A549 treated with CORT108297 at 1 μM for 4 hours (cell line): ENCODE data around the gene BRAT1. TPM values are rescaled to one million over a fixed set of nuclear protein-coding genes. Genes with fewer than 3 reads are reported as not detected.

ENCODE experiments used
- total RNA-seq: library from RNA; stranded (reverse); fragments of 200-300 nt; extraction: Qiagen RNA extraction; gene quantifications from 5 replicates; pipeline ENCODE4 v1.2.3, GENCODE V29; 2022

BRAT1 gene
- total RNA-seq: 24.3 to 40.7 TPM (median 39.4 TPM) in 5 replicates

DNA sequence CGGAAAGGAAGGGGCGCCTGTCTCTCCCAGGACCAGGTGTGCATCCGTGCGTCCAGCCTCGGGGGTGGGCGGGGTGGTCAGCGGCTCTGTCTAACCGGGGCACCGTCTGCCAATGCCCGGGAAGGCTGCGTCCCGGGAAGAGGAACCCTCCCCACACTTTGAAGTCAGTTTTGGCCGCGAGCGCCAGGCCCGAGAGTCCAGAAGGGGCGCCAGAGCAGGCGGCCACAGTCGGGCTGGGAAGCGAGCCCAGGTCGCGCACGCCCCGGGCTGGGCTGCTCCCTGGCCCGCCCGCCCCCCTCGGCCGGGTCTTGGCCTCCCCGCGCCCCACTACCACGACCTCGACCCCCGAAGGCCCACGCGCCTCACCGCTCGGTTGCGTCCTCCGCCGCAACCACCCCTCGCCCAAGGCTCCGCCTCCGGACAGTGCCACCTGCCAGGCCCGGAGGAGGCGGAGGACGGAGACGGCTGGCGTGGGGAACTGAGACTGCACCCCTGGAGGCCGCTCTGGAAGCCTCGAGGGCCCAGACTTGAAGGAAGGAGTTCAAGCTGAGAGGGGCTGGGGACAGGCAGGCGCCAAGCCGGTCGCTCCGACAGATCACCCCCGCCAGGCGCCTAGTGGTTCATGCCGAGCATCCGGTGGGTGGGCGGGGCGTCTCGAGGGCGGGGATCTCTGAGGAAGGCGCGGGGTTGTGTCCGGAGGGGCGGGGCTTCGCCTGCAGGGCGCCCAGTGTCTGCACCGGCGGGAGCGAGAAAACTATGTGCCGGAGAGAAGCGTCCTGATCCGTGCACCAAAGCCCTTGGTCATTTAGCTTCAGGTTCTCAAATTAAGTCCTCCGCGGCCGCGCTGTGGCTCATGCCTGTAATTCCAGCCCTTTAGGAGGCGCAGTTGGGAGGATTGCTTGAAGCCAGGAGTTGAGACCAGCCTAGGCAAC, at the start of gene BRAT1:
Gene BRAT1, minus strand, starts transcription at position 404 of the 932 bp plus-strand sequence. CDS start 1,093 bp downstream, outside the sequence.

DNA sequence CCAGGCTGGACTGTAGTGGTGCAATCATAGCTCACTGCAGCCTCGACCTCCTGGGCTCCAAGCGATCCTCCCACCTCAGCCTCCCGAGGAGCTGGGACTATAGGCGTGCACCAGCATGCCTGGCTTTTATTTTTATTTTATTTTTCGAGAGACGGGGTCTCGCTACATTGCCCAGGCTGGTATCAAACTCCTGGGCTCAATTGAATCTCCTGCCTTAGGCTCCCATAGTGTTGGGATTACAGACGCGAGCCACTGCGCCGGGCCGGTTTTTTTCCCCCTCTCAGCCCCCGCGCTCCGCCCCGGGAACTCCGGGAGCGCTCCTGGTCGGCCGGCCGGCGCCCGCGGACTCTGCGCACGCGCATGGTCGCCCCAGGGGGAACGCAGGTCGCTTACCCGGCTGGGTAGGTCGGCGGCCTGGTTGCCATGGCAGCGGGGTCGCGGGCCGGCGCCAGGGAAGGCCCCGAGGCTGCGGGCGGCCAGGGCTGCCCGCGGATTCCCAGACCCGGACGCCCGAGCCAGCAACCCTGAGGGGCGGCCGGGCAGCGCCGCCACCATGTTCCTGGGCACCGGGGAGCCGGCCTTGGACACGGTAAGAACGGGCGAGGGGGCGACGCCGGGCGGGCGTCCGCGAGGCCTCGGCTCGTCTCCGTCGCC, 3.4 kb upstream of the BRAT1 start, which contains the start of gene IQCE:
Gene IQCE, plus strand, starts transcription at position 351 of the 654 bp plus-strand sequence. Its CDS starts 203 bp downstream, at position 554.

DNA sequence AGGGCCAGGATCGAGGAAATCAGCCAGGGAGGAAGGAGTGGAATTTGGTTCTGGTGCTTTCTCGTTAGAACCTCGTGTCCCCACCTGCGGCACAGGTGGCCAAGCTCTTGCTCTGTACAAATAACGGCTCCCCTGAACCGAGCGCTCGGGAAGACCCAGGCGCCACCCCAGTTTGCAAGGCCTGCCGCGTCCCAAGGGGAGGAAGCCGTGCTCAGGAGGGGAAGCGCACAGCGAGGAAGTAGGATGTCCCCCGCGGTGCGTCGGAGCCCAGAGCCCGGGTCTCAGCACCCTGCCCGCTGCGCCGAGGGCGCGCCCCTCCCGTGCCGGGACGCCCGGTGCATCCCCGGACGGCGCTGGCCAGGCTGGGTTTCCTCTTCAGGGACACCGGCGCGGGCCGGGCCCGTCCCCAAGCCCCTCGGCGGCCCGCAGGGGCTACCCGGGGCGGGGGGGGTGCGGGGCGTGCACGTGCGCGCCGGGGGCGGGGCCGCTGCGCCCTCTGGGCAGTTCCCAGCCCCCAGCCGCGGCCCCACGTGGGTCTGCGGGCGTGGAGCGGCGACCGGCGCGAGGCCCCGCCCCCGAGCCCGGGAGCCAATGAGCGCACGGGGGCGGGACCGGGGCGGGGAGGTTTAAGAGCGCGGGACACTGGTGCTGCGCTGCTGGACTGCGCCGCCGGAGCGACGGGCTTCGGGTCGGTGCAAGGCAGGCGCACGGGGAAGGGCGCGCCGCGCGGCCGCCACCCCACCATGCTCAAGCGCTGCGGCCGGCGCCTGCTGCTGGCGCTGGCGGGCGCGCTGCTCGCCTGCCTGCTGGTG, 36.0 kb downstream of the BRAT1 start, which contains the start of gene LFNG:
Gene LFNG, plus strand, starts transcription at position 656 of the 812 bp plus-strand sequence. Its CDS starts 88 bp downstream, at position 744.

Other genes with a start within 250 kb of the BRAT1 start
- gene SNX8, start 241.1 kb downstream of the BRAT1 start, total RNA-seq: 37.4 to 85.1 TPM (median 77.1 TPM) in 5 replicates
- 223 to 263 TPM (median 224 TPM) in 5 replicates for gene EIF3B, start 200.7 kb downstream of the BRAT1 start, total RNA-seq
- 7.8 to 16.3 TPM (median 12.4 TPM) in 5 replicates for gene CHST12, start 151.9 kb downstream of the BRAT1 start, total RNA-seq
- not detected in 5 replicates for gene GRIFIN, start 79.1 kb downstream of the BRAT1 start, total RNA-seq
- 8.2 to 17.8 TPM (median 17.1 TPM) in 5 replicates for gene LFNG, start 35.8 kb downstream of the BRAT1 start, total RNA-seq
- gene IQCE, start 3.5 kb upstream of the BRAT1 start, total RNA-seq: 9.7 to 14.7 TPM (median 13.8 TPM) in 5 replicates
- 38.2 to 65.1 TPM (median 62.2 TPM) in 5 replicates for gene TTYH3, start 76.5 kb upstream of the BRAT1 start, total RNA-seq
- gene AMZ1, start 132.7 kb upstream of the BRAT1 start, total RNA-seq: 0.02 to 0.06 TPM in 2 of 5 replicates, not detected in the others